Urothelium cell line (cell line): Measurements from ENCODE around the gene POLR2E.
"Not testable (repeated sequence)": the region's sequence is repeated elsewhere in the genome, so short reads cannot be mapped to it uniquely, and the experiment has no call there.

ENCODE experiments used
- DNase-seq: peaks from one replicate; pipeline ENCODE4 v3.0.0; 2011; ENCODE audit warnings: low spot score, mixed read lengths
- FAIRE-seq: peaks from 2 replicates; lab custom pipeline; 2011; peaks lifted over from hg19 to GRCh38; lab: Jason Lieb, UNC

The POLR2E gene

GRCh38 chr19:1094978-1095701, at the start of gene POLR2E:
TSS of gene POLR2E (minus strand) at chr19:1095375. CDS start at chr19:1095315, 60 bp downstream.
- DNase-seq (peak; percentile 93), FAIRE-seq (peak; percentile 48)

GRCh38 chr19:1144741-1145140, 49.6 kb upstream of the POLR2E start:
- DNase-seq (no peak), FAIRE-seq (no peak)

GRCh38 chr19:1143828-1144399, 48.7 kb upstream of the POLR2E start:
- no peak for DNase-seq
- no peak for FAIRE-seq

- peak; percentile 94 for FAIRE-seq
- DNase-seq = no peak
These were observed 46.8 kb upstream of the POLR2E start for GRCh38 chr19:1141944-1142343.

GRCh38 chr19:1140272-1141027, 45.3 kb upstream of the POLR2E start:
- no peak for DNase-seq
- FAIRE-seq = no peak

- DNase-seq (no peak), FAIRE-seq (no peak)
These were observed 44.0 kb upstream of the POLR2E start for GRCh38 chr19:1139126-1139525.

- FAIRE-seq = no peak
- DNase-seq = no peak
These were observed 42.9 kb upstream of the POLR2E start for GRCh38 chr19:1138121-1138520.

GRCh38 chr19:1136621-1137317, 41.6 kb upstream of the POLR2E start:
- FAIRE-seq = no peak
- DNase-seq = no peak

- FAIRE-seq = no peak
These were observed 41.0 kb upstream of the POLR2E start for GRCh38 chr19:1136201-1136600.

GRCh38 chr19:1135454-1135853, 40.3 kb upstream of the POLR2E start:
- FAIRE-seq = no peak
- DNase-seq = no peak

More at GRCh38 chr19:1136201-1136600, 41.0 kb upstream of the POLR2E start:
- DNase-seq = no peak

- FAIRE-seq = no peak
- no peak for DNase-seq
These were observed 39.3 kb upstream of the POLR2E start for GRCh38 chr19:1134431-1134830.

- no peak for DNase-seq
These were observed 38.3 kb upstream of the POLR2E start for GRCh38 chr19:1133471-1133929.

GRCh38 chr19:1132552-1133383, 37.6 kb upstream of the POLR2E start:
- FAIRE-seq (no peak), DNase-seq (no peak)

More at GRCh38 chr19:1133471-1133929, 38.3 kb upstream of the POLR2E start:
- FAIRE-seq = no peak

GRCh38 chr19:1131718-1132551, 36.8 kb upstream of the POLR2E start:
- DNase-seq = peak; percentile 62

GRCh38 chr19:1130771-1131717, 35.9 kb upstream of the POLR2E start:
- no peak for FAIRE-seq
- DNase-seq = no peak

More at GRCh38 chr19:1131718-1132551, 36.8 kb upstream of the POLR2E start:
- no peak for FAIRE-seq

GRCh38 chr19:1129535-1129934, 34.4 kb upstream of the POLR2E start:
- no peak for DNase-seq
- FAIRE-seq = no peak

- FAIRE-seq, DNase-seq: not testable (repeated sequence)
These were observed 33.9 kb upstream of the POLR2E start for GRCh38 chr19:1129084-1129483.

GRCh38 chr19:1128106-1128505, 32.9 kb upstream of the POLR2E start:
- DNase-seq (no peak), FAIRE-seq (no peak)
